WI38 (cell line): ENCODE results near the gene SUSD6.
A peak's percentile ranks its signal among the peaks of the same experiment; 100 is the strongest.

Experiments
- H3K4me3 ChIP-seq: 2 replicates; pipeline ENCODE4 v1.5.1; 2011; ENCODE audit warnings: low read depth, mild to moderate bottlenecking, control low read depth, low read length
- CTCF ChIP-seq: IDR thresholded peaks from 2 replicates; pipeline ENCODE4 v1.5.1; 2012; ENCODE audit warnings: low read depth, mild to moderate bottlenecking, control low read depth, low read length

Gene SUSD6

GRCh38 chr14:69620981-69621380, 9.6 kb downstream of the SUSD6 start:
- no peak overlapping the region for H3K4me3 ChIP-seq

GRCh38 chr14:69624136-69624535, 12.7 kb downstream of the SUSD6 start:
- no peak overlapping the region for H3K4me3 ChIP-seq
- TF ChIP-seq CTCF: no peak

More at GRCh38 chr14:69620981-69621380, 9.6 kb downstream of the SUSD6 start:
- TF ChIP-seq CTCF: no peak

- H3K4me3 ChIP-seq: no peak overlapping the region
- no peak for TF ChIP-seq CTCF
Measured at GRCh38 chr14:69625299-69626131, 14.1 kb downstream of the SUSD6 start.

- H3K4me3 ChIP-seq: no peak overlapping the region
- no peak for TF ChIP-seq CTCF
Measured at GRCh38 chr14:69626132-69626500, 14.7 kb downstream of the SUSD6 start.

GRCh38 chr14:69629225-69630127, 18.1 kb downstream of the SUSD6 start:
- H3K4me3 ChIP-seq: no peak overlapping the region
- TF ChIP-seq CTCF: no peak

- H3K4me3 ChIP-seq: no peak overlapping the region
- no peak for TF ChIP-seq CTCF
Measured at GRCh38 chr14:69630360-69630759, 19.0 kb downstream of the SUSD6 start.

- peak overlapping the region; percentile 12; the same call in 1 of the 2 replicates for H3K4me3 ChIP-seq
- TF ChIP-seq CTCF: no peak
Measured at GRCh38 chr14:69631509-69631908, 20.1 kb downstream of the SUSD6 start.
